ENCODE data around the gene GPX3. TPM values are rescaled to one million over a fixed set of nuclear protein-coding genes. Genes with fewer than 3 reads are reported as not detected.

GPX3 gene
- 100 to 1,000 TPM; 192 to 869 (median 343) TPM for total RNA-seq
- long read RNA-seq, transcript GPX3-209 (6 exons, 1,478 nt), result minor isoform, 10 of 142 reads
- long read RNA-seq, transcript GPX3-201 (5 exons, 1,636 nt), result major isoform, 115 of 142 reads
- long read RNA-seq, partial matches to known transcripts, result 2 of 142 reads
- long read RNA-seq, other reads (novel, unspliced or antisense), result 15 of 142 reads

- Histone ChIP-seq H3K4me1 (peaks cover 0 to 77% (median 31%) of the 10 kb centered on the region in 4 donors), H3K27ac (peak within 1 kb of the TSS; percentile 96 to 98 (median 97))
- WGBS (ENCODE audit: insufficient coverage, low coverage, low lambda C conversion rate, missing lambda C conversion rate), result 1% methylated on average over 11 of the region's 54 CpGs
Observed at GRCh38 chr5:151020304-151021110, at the start of gene GPX3. TSS of gene GPX3 (plus strand) at chr5:151020591. CDS start at chr5:151020655, 64 bp downstream.

GRCh38 chr5:150978590-150978989 lies 41.8 kb upstream of the GPX3 start:
- ATAC-seq (no peak), DNase-seq (no peak)
- Histone ChIP-seq H3K27ac (no peak overlapping the region), H3K4me1 (no peaks in the 10 kb centered on the region), H3K36me3 (no peaks in the 10 kb centered on the region), H3K4me3 (no peak overlapping the region), H3K9me3 (peaks cover 0 to 14% (median 0%) of the 10 kb centered on the region in 4 donors), H3K27me3 (no peaks in the 10 kb centered on the region)
- 36% methylated on average over 3 of the region's 3 CpGs for WGBS (ENCODE audit: insufficient coverage, low coverage, low lambda C conversion rate, missing lambda C conversion rate)
- intact Hi-C loops (cut with DNase I), result no loop called here
- TF ChIP-seq POLR2A (IDR thresholded peaks at IDR 0.05), result no peak
- no peak for TF ChIP-seq CTCF (IDR thresholded peaks at IDR 0.05)

More at GRCh38 chr5:151020304-151021110, at the start of gene GPX3:
- Histone ChIP-seq H3K9me3 (no peaks in the 10 kb centered on the region), H3K36me3 (peaks cover 0 to 7% (median 5%) of the 10 kb centered on the region in 4 donors), H3K27me3 (no peaks in the 10 kb centered on the region), H3K4me3 (peak within 1 kb of the TSS; percentile 81 to 96 (median 82))
- DNase-seq (peak; percentile 98 to 99 (median 99)), ATAC-seq (peak; percentile 77 to 91 (median 82))
- intact Hi-C loops (cut with DNase I), result no loop called here
- TF ChIP-seq POLR2A (IDR thresholded peaks at IDR 0.05) (peak; percentile 99), CTCF (IDR thresholded peaks at IDR 0.05) (no peak)

- intact Hi-C loops (cut with DNase I), result no loop called here
- no peak for TF ChIP-seq CTCF (IDR thresholded peaks at IDR 0.05)
- no peak for TF ChIP-seq POLR2A (IDR thresholded peaks at IDR 0.05)
- WGBS (ENCODE audit: insufficient coverage, low coverage, low lambda C conversion rate, missing lambda C conversion rate), result 83% methylated on average over 3 of the region's 3 CpGs
- no peak overlapping the region for H3K4me3 ChIP-seq
- no peak overlapping the region for H3K27ac ChIP-seq
- no peaks in the 10 kb centered on the region for H3K27me3 ChIP-seq
- ATAC-seq, result no peak
- H3K36me3 ChIP-seq, result no peaks in the 10 kb centered on the region
- no peaks in the 10 kb centered on the region for H3K9me3 ChIP-seq
- no peaks in the 10 kb centered on the region for H3K4me1 ChIP-seq
- no peak for DNase-seq
Observed at GRCh38 chr5:150987746-150988145, 32.6 kb upstream of the GPX3 start.

- Histone ChIP-seq H3K4me3 (no peak overlapping the region), H3K36me3 (no peaks in the 10 kb centered on the region), H3K27ac (no peak overlapping the region), H3K9me3 (no peaks in the 10 kb centered on the region), H3K4me1 (peaks cover 0 to 11% (median 0%) of the 10 kb centered on the region in 4 donors), H3K27me3 (no peaks in the 10 kb centered on the region)
- intact Hi-C loops (cut with DNase I), result no loop called here
- no peak for TF ChIP-seq POLR2A (IDR thresholded peaks at IDR 0.05)
- peak in 2 of 4 donors; percentile 7 to 20 for TF ChIP-seq CTCF (IDR thresholded peaks at IDR 0.05)
- DNase-seq (no peak), ATAC-seq (peak in 1 of 4 donors; percentile 30)
- WGBS (ENCODE audit: insufficient coverage, low coverage, low lambda C conversion rate, missing lambda C conversion rate), result 68% methylated on average over 3 of the region's 3 CpGs
Observed at GRCh38 chr5:150989695-150990094, 30.7 kb upstream of the GPX3 start.
